ENCODE data around the gene SLC9A3. TPM values are rescaled to one million over a fixed set of nuclear protein-coding genes. Genes with fewer than 3 reads are reported as not detected.
A peak's percentile ranks its signal among the peaks of the same experiment; 100 is the strongest.

SLC9A3 gene
- total RNA-seq, 1 donor from 2014 or later = 1.1 TPM

DNA sequence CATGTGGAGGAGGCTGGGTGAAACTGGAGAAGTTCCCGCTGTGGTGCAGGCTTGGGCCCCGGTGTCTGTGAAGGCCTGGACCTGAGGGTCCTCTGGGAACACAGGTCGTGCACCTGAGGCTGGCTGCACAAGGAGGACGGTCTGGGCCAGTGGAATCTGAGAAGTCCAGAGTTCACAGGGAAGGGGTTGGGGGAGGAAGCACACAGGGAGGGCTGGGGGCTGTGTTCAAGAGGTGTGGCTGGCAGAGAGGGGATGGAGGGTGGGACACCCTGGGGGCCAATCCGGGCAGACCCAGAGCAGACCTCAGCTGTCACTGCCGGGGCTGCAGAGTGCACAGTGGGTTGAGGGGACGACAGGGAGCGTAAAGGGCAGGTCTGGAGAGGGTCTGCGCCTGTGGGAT lies 2.6 kb downstream of the SLC9A3 start:
- peaks cover 81% of the 10 kb centered on the region for H3K27me3 ChIP-seq (ENCODE audit: low read depth)

DNA sequence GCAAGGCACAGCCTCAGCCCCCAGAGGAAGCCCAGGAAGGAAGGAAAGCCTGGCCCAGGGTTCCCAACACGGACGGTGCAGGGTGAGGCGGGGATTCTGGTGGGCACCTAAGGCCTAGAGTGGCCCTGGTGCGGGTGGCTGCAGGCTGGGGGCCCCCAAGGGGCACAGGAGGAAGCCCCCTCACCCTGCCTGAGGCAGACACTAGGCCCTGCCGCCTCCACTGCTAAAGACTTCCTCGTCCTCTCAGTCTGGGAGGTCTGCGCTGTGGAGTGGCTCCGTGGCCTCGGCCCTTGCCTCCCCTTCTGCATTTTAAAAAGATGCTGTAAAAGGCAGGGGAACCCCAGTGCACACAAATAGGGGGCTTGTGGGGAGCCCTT lies 3.4 kb downstream of the SLC9A3 start:
- TF ChIP-seq, protein P1, sequence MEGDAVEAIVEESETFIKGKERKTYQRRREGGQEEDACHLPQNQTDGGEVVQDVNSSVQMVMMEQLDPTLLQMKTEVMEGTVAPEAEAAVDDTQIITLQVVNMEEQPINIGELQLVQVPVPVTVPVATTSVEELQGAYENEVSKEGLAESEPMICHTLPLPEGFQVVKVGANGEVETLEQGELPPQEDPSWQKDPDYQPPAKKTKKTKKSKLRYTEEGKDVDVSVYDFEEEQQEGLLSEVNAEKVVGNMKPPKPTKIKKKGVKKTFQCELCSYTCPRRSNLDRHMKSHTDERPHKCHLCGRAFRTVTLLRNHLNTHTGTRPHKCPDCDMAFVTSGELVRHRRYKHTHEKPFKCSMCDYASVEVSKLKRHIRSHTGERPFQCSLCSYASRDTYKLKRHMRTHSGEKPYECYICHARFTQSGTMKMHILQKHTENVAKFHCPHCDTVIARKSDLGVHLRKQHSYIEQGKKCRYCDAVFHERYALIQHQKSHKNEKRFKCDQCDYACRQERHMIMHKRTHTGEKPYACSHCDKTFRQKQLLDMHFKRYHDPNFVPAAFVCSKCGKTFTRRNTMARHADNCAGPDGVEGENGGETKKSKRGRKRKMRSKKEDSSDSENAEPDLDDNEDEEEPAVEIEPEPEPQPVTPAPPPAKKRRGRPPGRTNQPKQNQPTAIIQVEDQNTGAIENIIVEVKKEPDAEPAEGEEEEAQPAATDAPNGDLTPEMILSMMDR (IDR thresholded peaks at IDR 0.05) = no peak
- intact Hi-C loops (cut with DNase I) = no loop called here

More for the DNA sequence above, 2.6 kb downstream of the SLC9A3 start:
- Histone ChIP-seq H3K4me1 (peaks cover 10% of the 10 kb centered on the region), H3K9me3 (no peaks in the 10 kb centered on the region), H3K27ac (no peak overlapping the region), H3K36me3 (no peaks in the 10 kb centered on the region), H3K4me3 (no peak overlapping the region)
- DNase-seq = no peak
- intact Hi-C loops (cut with DNase I) = no loop called here
- TF ChIP-seq, protein P1 (IDR thresholded peaks at IDR 0.05) = no peak
- ATAC-seq = peak in 1 of 2 donors; percentile 3

DNA sequence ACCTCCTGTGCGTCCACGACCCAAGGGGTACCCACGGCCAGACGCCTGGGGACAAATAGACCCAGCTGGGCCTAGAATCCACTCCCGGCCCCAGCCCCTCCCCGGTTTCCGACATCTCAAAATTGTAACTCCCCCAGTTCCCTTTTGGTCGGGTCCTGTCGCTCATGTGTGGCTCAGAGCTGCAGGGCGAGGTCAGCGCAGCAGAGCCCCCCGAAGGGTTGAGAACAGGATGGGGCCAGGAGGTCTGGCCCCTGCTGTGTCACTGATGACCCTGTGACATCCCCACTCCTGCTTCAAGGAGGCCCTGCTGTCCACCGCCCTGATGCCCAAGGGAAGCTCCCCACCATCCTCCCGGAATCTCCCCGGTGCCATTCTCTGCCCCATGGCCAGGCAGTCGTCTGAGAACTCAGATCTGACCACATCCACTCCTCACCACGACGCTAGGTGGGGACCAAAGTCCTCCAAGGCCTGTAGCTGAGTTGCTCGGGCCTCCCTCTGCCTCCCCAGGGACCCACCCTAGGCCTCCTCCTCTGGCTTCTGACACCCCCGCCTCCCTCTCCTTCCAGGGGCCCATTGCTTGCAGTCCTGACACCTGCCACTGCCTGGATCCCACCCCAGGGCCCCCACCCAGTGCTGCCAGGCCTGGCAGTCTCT lies 3.9 kb downstream of the SLC9A3 start:
- Histone ChIP-seq H3K36me3 (no peaks in the 10 kb centered on the region), H3K9me3 (no peaks in the 10 kb centered on the region), H3K4me1 (peaks cover 10% of the 10 kb centered on the region), H3K4me3 (no peak overlapping the region), H3K27ac (no peak overlapping the region), H3K27me3 (ENCODE audit: low read depth) (peaks cover 75% of the 10 kb centered on the region)
- DNase-seq (no peak), ATAC-seq (no peak)
- TF ChIP-seq, protein P1 (IDR thresholded peaks at IDR 0.05) = no peak
- intact Hi-C loops (cut with DNase I) = no loop called here

More for the DNA sequence above, 3.4 kb downstream of the SLC9A3 start:
- no peak for ATAC-seq
- Histone ChIP-seq H3K4me3 (no peak overlapping the region), H3K36me3 (no peaks in the 10 kb centered on the region), H3K4me1 (peaks cover 10% of the 10 kb centered on the region), H3K9me3 (no peaks in the 10 kb centered on the region), H3K27ac (no peak overlapping the region), H3K27me3 (ENCODE audit: low read depth) (peaks cover 80% of the 10 kb centered on the region)
- no peak for DNase-seq

DNA sequence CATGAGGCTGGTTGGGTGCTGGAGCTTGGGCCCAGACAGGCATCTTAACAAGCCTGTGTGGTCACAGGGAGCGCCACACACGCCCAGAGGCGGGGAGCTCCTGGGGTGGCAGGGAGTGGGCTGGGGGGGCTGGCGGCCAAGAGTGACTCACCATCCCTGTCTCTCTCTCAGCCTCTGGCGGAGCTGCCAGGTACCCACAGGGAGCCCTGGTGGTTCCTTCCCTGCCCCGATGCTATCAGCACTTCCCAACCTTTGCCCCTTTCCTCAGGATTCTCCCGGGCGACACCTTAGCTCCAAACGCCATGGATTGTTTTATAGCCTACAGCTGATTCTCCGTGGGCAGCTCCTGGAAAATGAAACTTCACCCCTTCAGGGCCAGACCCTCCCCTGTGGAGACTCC lies 5.5 kb downstream of the SLC9A3 start:
- intact Hi-C loops (cut with DNase I) = no loop called here

GRCh38 chr5:517535-518100 lies 6.6 kb downstream of the SLC9A3 start:
- Histone ChIP-seq H3K27ac (no peak overlapping the region), H3K27me3 (ENCODE audit: low read depth) (peaks cover 62% of the 10 kb centered on the region), H3K36me3 (no peaks in the 10 kb centered on the region), H3K9me3 (no peaks in the 10 kb centered on the region), H3K4me1 (no peaks in the 10 kb centered on the region), H3K4me3 (no peak overlapping the region)
- ATAC-seq (no peak), DNase-seq (no peak)
- intact Hi-C loops (cut with DNase I) = no loop called here
- TF ChIP-seq, protein P1 (IDR thresholded peaks at IDR 0.05) = no peak

More for the DNA sequence above, 5.5 kb downstream of the SLC9A3 start:
- TF ChIP-seq, protein P1 (IDR thresholded peaks at IDR 0.05) = no peak
- H3K36me3 ChIP-seq = no peaks in the 10 kb centered on the region
- no peaks in the 10 kb centered on the region for H3K9me3 ChIP-seq
- DNase-seq = no peak
- H3K4me1 ChIP-seq = peaks cover 8% of the 10 kb centered on the region
- no peak overlapping the region for H3K4me3 ChIP-seq
- H3K27ac ChIP-seq = no peak overlapping the region
- ATAC-seq = no peak
- peaks cover 73% of the 10 kb centered on the region for H3K27me3 ChIP-seq (ENCODE audit: low read depth)

Data from lower lobe of right lung (tissue), 2 donors.